ENCODE data around the gene BUB1B.

DNA sequence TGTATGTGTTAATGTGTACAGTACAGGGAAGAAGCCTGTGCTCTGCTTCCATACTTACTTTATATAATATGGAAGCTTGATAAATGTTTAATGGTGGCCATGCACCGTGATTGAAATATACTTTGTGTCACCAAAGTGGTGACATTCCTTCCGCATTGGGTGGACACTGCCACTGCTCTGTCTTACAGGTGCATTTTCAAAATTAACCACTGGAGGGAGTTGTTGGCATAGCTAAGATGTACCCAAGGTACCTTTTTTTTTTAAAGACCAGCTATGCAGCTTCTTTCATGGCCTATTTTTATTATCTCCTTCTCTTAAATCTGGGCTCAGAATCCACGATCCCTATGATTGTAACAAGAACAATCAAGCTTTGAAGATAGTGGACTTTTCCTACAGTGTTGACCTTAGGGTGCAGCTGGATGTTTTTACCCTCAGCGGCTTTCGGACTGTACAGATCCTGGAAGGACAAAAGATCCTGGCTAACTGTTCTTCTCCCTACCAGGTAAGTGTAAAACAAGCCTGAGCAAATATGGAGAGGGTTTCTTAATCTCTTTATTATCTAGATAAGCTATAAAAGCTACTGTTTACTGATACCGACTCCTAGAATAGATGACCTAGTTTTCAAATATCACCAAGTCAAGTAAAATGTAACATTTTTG is 56.4 kb downstream of the BUB1B start:
- TF ChIP-seq, protein P1, sequence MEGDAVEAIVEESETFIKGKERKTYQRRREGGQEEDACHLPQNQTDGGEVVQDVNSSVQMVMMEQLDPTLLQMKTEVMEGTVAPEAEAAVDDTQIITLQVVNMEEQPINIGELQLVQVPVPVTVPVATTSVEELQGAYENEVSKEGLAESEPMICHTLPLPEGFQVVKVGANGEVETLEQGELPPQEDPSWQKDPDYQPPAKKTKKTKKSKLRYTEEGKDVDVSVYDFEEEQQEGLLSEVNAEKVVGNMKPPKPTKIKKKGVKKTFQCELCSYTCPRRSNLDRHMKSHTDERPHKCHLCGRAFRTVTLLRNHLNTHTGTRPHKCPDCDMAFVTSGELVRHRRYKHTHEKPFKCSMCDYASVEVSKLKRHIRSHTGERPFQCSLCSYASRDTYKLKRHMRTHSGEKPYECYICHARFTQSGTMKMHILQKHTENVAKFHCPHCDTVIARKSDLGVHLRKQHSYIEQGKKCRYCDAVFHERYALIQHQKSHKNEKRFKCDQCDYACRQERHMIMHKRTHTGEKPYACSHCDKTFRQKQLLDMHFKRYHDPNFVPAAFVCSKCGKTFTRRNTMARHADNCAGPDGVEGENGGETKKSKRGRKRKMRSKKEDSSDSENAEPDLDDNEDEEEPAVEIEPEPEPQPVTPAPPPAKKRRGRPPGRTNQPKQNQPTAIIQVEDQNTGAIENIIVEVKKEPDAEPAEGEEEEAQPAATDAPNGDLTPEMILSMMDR (IDR thresholded peaks at IDR 0.05; ENCODE audit: low read depth, low read length, missing input control): peak; percentile 93
- TF ChIP-seq YY1 (IDR thresholded peaks at IDR 0.05) (no peak), EGR1 (IDR thresholded peaks at IDR 0.05; ENCODE audit: low read depth in 2 of 2) (no peak), FOXA1 (IDR thresholded peaks at IDR 0.05) (no peak), RAD21 (IDR thresholded peaks at IDR 0.05) (peak; percentile 96 to 97), HNF4G (IDR thresholded peaks at IDR 0.05) (no peak)
- TF ChIP-seq, protein P2, sequence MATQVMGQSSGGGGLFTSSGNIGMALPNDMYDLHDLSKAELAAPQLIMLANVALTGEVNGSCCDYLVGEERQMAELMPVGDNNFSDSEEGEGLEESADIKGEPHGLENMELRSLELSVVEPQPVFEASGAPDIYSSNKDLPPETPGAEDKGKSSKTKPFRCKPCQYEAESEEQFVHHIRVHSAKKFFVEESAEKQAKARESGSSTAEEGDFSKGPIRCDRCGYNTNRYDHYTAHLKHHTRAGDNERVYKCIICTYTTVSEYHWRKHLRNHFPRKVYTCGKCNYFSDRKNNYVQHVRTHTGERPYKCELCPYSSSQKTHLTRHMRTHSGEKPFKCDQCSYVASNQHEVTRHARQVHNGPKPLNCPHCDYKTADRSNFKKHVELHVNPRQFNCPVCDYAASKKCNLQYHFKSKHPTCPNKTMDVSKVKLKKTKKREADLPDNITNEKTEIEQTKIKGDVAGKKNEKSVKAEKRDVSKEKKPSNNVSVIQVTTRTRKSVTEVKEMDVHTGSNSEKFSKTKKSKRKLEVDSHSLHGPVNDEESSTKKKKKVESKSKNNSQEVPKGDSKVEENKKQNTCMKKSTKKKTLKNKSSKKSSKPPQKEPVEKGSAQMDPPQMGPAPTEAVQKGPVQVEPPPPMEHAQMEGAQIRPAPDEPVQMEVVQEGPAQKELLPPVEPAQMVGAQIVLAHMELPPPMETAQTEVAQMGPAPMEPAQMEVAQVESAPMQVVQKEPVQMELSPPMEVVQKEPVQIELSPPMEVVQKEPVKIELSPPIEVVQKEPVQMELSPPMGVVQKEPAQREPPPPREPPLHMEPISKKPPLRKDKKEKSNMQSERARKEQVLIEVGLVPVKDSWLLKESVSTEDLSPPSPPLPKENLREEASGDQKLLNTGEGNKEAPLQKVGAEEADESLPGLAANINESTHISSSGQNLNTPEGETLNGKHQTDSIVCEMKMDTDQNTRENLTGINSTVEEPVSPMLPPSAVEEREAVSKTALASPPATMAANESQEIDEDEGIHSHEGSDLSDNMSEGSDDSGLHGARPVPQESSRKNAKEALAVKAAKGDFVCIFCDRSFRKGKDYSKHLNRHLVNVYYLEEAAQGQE (IDR thresholded peaks at IDR 0.05): no peak
- TF ChIP-seq, protein P3, sequence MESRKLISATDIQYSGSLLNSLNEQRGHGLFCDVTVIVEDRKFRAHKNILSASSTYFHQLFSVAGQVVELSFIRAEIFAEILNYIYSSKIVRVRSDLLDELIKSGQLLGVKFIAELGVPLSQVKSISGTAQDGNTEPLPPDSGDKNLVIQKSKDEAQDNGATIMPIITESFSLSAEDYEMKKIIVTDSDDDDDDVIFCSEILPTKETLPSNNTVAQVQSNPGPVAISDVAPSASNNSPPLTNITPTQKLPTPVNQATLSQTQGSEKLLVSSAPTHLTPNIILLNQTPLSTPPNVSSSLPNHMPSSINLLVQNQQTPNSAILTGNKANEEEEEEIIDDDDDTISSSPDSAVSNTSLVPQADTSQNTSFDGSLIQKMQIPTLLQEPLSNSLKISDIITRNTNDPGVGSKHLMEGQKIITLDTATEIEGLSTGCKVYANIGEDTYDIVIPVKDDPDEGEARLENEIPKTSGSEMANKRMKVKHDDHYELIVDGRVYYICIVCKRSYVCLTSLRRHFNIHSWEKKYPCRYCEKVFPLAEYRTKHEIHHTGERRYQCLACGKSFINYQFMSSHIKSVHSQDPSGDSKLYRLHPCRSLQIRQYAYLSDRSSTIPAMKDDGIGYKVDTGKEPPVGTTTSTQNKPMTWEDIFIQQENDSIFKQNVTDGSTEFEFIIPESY (IDR thresholded peaks at IDR 0.05): no peak
- TF ChIP-seq, protein P4, sequence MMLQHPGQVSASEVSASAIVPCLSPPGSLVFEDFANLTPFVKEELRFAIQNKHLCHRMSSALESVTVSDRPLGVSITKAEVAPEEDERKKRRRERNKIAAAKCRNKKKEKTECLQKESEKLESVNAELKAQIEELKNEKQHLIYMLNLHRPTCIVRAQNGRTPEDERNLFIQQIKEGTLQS (IDR thresholded peaks at IDR 0.05): no peak
